Lung (tissue), 12 donors: ENCODE results near the gene NUBPL. TPM values are rescaled to one million over a fixed set of nuclear protein-coding genes. Genes with fewer than 3 reads are reported as not detected.

Source experiments
- ATAC-seq: fragments of 200-7000 bp; cut with Tn5 transposase; one replicate; pipeline ENCODE4 v1.9.1; 2020; ENCODE audit warnings: moderate number of reproducible peaks; ENCODE audit not compliant: insufficient read depth, low FRiP score
- DNase-seq, 3 donors: peaks; one replicate each; pipeline ENCODE4 v3.0.0-alpha.2; 2013 to 2017
- H3K27ac ChIP-seq, 2 donors: one replicate each; pipeline ENCODE4 v1.5.1; 2013; ENCODE audit warnings: mild to moderate bottlenecking in 2 of 2, moderate library complexity in 2 of 2, control low read depth in 1 of 2, inconsistent platforms in 1 of 2, low read depth in 1 of 2, low read length in 1 of 2
- H3K27me3 ChIP-seq, 3 donors: one replicate each; pipeline ENCODE4 v1.5.1; 2013; ENCODE audit warnings: low read length in 2 of 3; ENCODE audit not compliant: control insufficient read depth in 3 of 3, insufficient read depth in 3 of 3
- H3K36me3 ChIP-seq, 4 donors: one replicate each; pipeline ENCODE4 v1.5.1; 2013; ENCODE audit warnings: low read length in 4 of 4, mild to moderate bottlenecking in 1 of 4, moderate library complexity in 1 of 4; ENCODE audit not compliant: control insufficient read depth in 4 of 4, insufficient read depth in 4 of 4
- H3K4me1 ChIP-seq, 5 donors: one replicate each; pipeline ENCODE4 v1.5.1; 2013; ENCODE audit warnings: low read length in 5 of 5, mild to moderate bottlenecking in 2 of 5, moderate library complexity in 1 of 5; ENCODE audit not compliant: control insufficient read depth in 5 of 5, insufficient read depth in 5 of 5
- H3K4me3 ChIP-seq: one replicate; pipeline ENCODE4 v1.5.1; 2013; ENCODE audit warnings: mild to moderate bottlenecking, control low read depth, moderate library complexity
- H3K9ac ChIP-seq, 2 donors: one replicate each; pipeline ENCODE4 v1.5.1; 2013; ENCODE audit warnings: low read length in 2 of 2, control low read depth in 1 of 2; ENCODE audit not compliant: insufficient read depth in 1 of 2
- H3K9me3 ChIP-seq, 4 donors: one replicate each; pipeline ENCODE4 v1.5.1; 2013; ENCODE audit warnings: low read length in 3 of 4, mild to moderate bottlenecking in 1 of 4, moderate library complexity in 1 of 4; ENCODE audit not compliant: control insufficient read depth in 4 of 4, insufficient read depth in 3 of 4
- WGBS, 2 donors: extraction: QIAGEN DNeasy Blood & Tissue Kit; methylation state at CpG; one replicate each; pipeline ENCODE4 v1.1.7; 2013; 5-methylcytosine and 5-hydroxymethylcytosine counted together
- polyA plus RNA-seq, 2 donors: library from polyadenylated mRNA; stranded (reverse); fragments of 200-250 nt; gene quantifications; one replicate each; pipeline ENCODE4 v1.2.1, GENCODE V29; 2013
- total RNA-seq, 2 donors: library from RNA; depleted of rRNA in 1 of 2; stranded (reverse); fragments of >200 nt in 1 of 2; gene quantifications; one replicate each; pipeline ENCODE4 v1.2.1, GENCODE V29; 2014 to 2021
- TF ChIP-seq, protein P1 (sequence below): IDR thresholded peaks from 2 replicates; pipeline ENCODE4 v1.5.1; 2012; ENCODE audit warnings: mild to moderate bottlenecking; ENCODE audit errors: control extremely low read depth, extremely low read depth
- donor health status: control.
- donor health status: control.
- donor health status: Bipolar disorder and iron deficiency.
- donor health status: healthy.
- donor health status: DM: yes; HTN: yes; CAD: no.

NUBPL gene
- total and polyA plus RNA-seq, 4 donors = 3.0 to 20.9 (median 9.5) TPM

DNA sequence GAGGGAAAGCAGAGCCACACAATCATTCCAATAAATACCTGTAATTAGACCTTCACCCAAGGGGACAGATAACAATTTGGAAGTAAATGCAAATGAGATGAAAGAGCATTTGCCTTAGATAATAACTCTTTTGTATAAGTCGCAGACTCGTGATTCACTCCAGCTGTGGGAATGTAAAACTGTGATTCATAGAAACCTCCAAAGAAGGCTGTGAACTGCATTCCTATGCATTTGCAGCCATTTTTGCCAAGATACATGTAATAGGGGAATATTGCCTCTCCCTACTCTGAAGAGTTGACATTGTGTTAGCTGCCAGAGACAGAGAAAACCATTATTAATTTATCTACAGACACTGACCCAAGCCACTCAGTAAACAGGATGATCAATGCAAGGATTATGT lies 334.0 kb downstream of the NUBPL start:
- 92 to 94% methylated on average over 2 of the region's 2 CpGs for WGBS, 2 donors
- Histone ChIP-seq H3K4me1 (peaks cover 0 to 12% (median 0%) of the 10 kb centered on the region in 5 donors), H3K36me3 (no peaks in the 10 kb centered on the region), H3K27ac (no peak overlapping the region), H3K9me3 (no peaks in the 10 kb centered on the region), H3K9ac (no peak overlapping the region), H3K4me3 (no peak overlapping the region), H3K27me3 (no peaks in the 10 kb centered on the region)
- DNase-seq = no peak
- ATAC-seq = no peak
- TF ChIP-seq, protein P1, sequence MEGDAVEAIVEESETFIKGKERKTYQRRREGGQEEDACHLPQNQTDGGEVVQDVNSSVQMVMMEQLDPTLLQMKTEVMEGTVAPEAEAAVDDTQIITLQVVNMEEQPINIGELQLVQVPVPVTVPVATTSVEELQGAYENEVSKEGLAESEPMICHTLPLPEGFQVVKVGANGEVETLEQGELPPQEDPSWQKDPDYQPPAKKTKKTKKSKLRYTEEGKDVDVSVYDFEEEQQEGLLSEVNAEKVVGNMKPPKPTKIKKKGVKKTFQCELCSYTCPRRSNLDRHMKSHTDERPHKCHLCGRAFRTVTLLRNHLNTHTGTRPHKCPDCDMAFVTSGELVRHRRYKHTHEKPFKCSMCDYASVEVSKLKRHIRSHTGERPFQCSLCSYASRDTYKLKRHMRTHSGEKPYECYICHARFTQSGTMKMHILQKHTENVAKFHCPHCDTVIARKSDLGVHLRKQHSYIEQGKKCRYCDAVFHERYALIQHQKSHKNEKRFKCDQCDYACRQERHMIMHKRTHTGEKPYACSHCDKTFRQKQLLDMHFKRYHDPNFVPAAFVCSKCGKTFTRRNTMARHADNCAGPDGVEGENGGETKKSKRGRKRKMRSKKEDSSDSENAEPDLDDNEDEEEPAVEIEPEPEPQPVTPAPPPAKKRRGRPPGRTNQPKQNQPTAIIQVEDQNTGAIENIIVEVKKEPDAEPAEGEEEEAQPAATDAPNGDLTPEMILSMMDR = no peak

DNA sequence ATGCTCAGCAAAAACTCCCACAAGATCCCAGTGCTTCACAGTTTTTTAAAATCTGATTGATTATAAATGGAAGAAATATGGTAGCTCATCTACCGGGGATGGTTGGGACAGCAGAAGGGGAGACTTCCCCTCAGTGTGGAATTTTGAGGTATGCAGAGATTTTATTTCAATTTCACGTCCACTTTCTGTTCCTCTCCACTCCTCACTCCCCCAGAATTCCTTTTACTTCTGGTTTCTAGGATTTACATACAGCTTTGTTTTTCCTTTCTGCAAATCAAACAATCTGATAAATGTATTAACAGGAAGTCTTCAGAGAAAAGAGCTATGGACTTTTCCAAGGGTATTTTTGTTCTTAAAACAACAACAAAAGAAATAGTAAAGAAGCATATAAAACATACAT lies 334.4 kb downstream of the NUBPL start:
- Histone ChIP-seq H3K9ac (no peak overlapping the region), H3K27me3 (no peaks in the 10 kb centered on the region), H3K36me3 (no peaks in the 10 kb centered on the region), H3K9me3 (no peaks in the 10 kb centered on the region), H3K4me3 (no peak overlapping the region), H3K4me1 (peaks cover 0 to 12% (median 0%) of the 10 kb centered on the region in 5 donors), H3K27ac (no peak overlapping the region)
- ATAC-seq (no peak), DNase-seq (no peak)
- TF ChIP-seq, protein P1 = no peak
- 57 to 75% methylated on average over 2 of the region's 2 CpGs for WGBS, 2 donors

DNA sequence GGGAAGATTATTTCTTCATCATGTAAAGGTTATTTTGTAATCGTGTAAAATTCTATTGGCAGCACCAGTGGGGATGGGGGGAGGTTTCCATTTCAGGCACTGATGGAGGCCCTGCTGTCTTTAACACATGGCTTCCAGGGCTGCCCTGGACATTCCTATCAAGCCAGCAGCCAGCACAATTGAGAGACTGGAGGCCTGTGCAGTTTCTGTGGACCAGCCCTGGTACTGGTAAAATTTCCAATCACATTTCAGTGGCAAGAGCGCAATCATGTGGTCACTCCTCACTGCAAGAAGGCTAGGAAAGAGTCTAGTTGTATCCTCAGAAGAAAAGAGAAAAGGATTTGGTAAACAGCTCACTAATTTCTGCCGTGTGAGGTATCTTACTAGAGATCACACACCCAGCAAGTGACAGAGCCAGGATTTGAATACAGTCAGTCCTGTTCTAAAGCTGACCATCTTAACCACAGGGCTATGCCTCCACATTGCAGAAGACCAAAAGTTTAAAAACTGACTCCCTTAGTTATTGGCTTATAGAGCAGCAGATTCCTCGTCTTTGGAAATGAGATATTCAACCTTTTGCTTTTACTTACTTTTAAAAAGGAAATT lies 336.5 kb downstream of the NUBPL start:
- ATAC-seq = no peak
- Histone ChIP-seq H3K4me3 (no peak overlapping the region), H3K27ac (no peak overlapping the region), H3K9me3 (no peaks in the 10 kb centered on the region), H3K9ac (peak overlapping the region in 1 of 2 donors; percentile 10), H3K4me1 (peaks cover 0 to 12% (median 0%) of the 10 kb centered on the region in 5 donors), H3K27me3 (no peaks in the 10 kb centered on the region), H3K36me3 (no peaks in the 10 kb centered on the region)
- WGBS, 2 donors = 75 to 83% methylated on average over 4 of the region's 4 CpGs
- DNase-seq = no peak
- TF ChIP-seq, protein P1 = no peak
